Activated T-cell treated with anti-CD3 and anti-CD28 coated beads, Interleukin-2, amount 50 U/mL, for 24 hours (primary cell): ENCODE measurements around the gene MBP.

ENCODE experiments used
- DNase-seq: peaks from one replicate; pipeline ENCODE4 v3.0.0-alpha.2; 2020
- H3K27ac Mint-ChIP-seq: 2 replicates; pipeline ENCODE4 v1.8.0; 2020; ENCODE audit warnings: mild to moderate bottlenecking, mixed read lengths
- H3K27me3 Mint-ChIP-seq: 2 replicates; pipeline ENCODE4 v1.8.0; 2020; ENCODE audit warnings: mixed read lengths
- H3K36me3 Mint-ChIP-seq: 2 replicates; pipeline ENCODE4 v1.8.0; 2020; ENCODE audit warnings: low read depth, mixed read lengths
- H3K4me1 Mint-ChIP-seq: 2 replicates; pipeline ENCODE4 v1.8.0; 2020; ENCODE audit warnings: low read depth, mixed read lengths
- H3K4me3 Mint-ChIP-seq: 2 replicates; pipeline ENCODE4 v1.8.0; 2020; ENCODE audit warnings: mild to moderate bottlenecking, moderate library complexity, mixed read lengths
- H3K9me3 Mint-ChIP-seq: 2 replicates; pipeline ENCODE4 v1.8.0; 2020; ENCODE audit warnings: mixed read lengths

Gene MBP

GRCh38 chr18:77098029-77098428 lies 34.6 kb downstream of the MBP start:
- Mint-ChIP-seq H3K27ac (peak overlapping the region; percentile 71), H3K4me1 (peaks cover 93% of the 10 kb centered on the region), H3K9me3 (no peaks in the 10 kb centered on the region), H3K27me3 (no peaks in the 10 kb centered on the region), H3K4me3 (no peak overlapping the region), H3K36me3 (peaks cover 75% of the 10 kb centered on the region)
- no peak for DNase-seq

GRCh38 chr18:77096936-77097886 lies 35.4 kb downstream of the MBP start:
- peaks cover 93% of the 10 kb centered on the region for H3K4me1 Mint-ChIP-seq
- DNase-seq, result no peak
- peaks cover 81% of the 10 kb centered on the region for H3K36me3 Mint-ChIP-seq
- H3K27ac Mint-ChIP-seq, result peak overlapping the region; percentile 72
- H3K9me3 Mint-ChIP-seq, result no peaks in the 10 kb centered on the region
- no peaks in the 10 kb centered on the region for H3K27me3 Mint-ChIP-seq
- no peak overlapping the region for H3K4me3 Mint-ChIP-seq

- H3K27me3 Mint-ChIP-seq, result no peaks in the 10 kb centered on the region
- H3K4me1 Mint-ChIP-seq, result peaks cover 89% of the 10 kb centered on the region
- H3K27ac Mint-ChIP-seq, result peak overlapping the region; percentile 39
- peaks cover 80% of the 10 kb centered on the region for H3K36me3 Mint-ChIP-seq
- no peak overlapping the region for H3K4me3 Mint-ChIP-seq
- no peaks in the 10 kb centered on the region for H3K9me3 Mint-ChIP-seq
- DNase-seq, result no peak
These were observed 36.9 kb downstream of the MBP start for GRCh38 chr18:77095391-77096371.

- H3K4me3 Mint-ChIP-seq, result no peak overlapping the region
- DNase-seq, result no peak
- no peaks in the 10 kb centered on the region for H3K9me3 Mint-ChIP-seq
- H3K27me3 Mint-ChIP-seq, result no peaks in the 10 kb centered on the region
- peaks cover 88% of the 10 kb centered on the region for H3K4me1 Mint-ChIP-seq
- peaks cover 79% of the 10 kb centered on the region for H3K36me3 Mint-ChIP-seq
- peak overlapping the region; percentile 2 for H3K27ac Mint-ChIP-seq
These were observed 39.0 kb downstream of the MBP start for GRCh38 chr18:77093586-77093985.

GRCh38 chr18:77093067-77093430 lies 39.5 kb downstream of the MBP start:
- no peaks in the 10 kb centered on the region for H3K9me3 Mint-ChIP-seq
- H3K4me1 Mint-ChIP-seq, result peaks cover 85% of the 10 kb centered on the region
- no peak overlapping the region for H3K27ac Mint-ChIP-seq
- peaks cover 75% of the 10 kb centered on the region for H3K36me3 Mint-ChIP-seq
- DNase-seq, result no peak
- H3K4me3 Mint-ChIP-seq, result no peak overlapping the region
- no peaks in the 10 kb centered on the region for H3K27me3 Mint-ChIP-seq

GRCh38 chr18:77092104-77093066 lies 40.2 kb downstream of the MBP start:
- peaks cover 80% of the 10 kb centered on the region for H3K4me1 Mint-ChIP-seq
- H3K27ac Mint-ChIP-seq, result peak overlapping the region; percentile 77
- H3K9me3 Mint-ChIP-seq, result no peaks in the 10 kb centered on the region
- H3K4me3 Mint-ChIP-seq, result no peak overlapping the region
- peaks cover 69% of the 10 kb centered on the region for H3K36me3 Mint-ChIP-seq
- no peak for DNase-seq
- H3K27me3 Mint-ChIP-seq, result no peaks in the 10 kb centered on the region

GRCh38 chr18:77091366-77091765 lies 41.2 kb downstream of the MBP start:
- DNase-seq, result no peak
- peak overlapping the region; percentile 65 for H3K27ac Mint-ChIP-seq
- H3K9me3 Mint-ChIP-seq, result no peaks in the 10 kb centered on the region
- H3K4me1 Mint-ChIP-seq, result peaks cover 77% of the 10 kb centered on the region
- peaks cover 69% of the 10 kb centered on the region for H3K36me3 Mint-ChIP-seq
- no peak overlapping the region for H3K4me3 Mint-ChIP-seq
- no peaks in the 10 kb centered on the region for H3K27me3 Mint-ChIP-seq

- DNase-seq, result no peak
- Mint-ChIP-seq H3K4me3 (no peak overlapping the region), H3K4me1 (peaks cover 77% of the 10 kb centered on the region), H3K27ac (peak overlapping the region; percentile 84), H3K9me3 (no peaks in the 10 kb centered on the region), H3K27me3 (no peaks in the 10 kb centered on the region), H3K36me3 (peaks cover 69% of the 10 kb centered on the region)
These were observed 41.9 kb downstream of the MBP start for GRCh38 chr18:77090546-77091174.

- Mint-ChIP-seq H3K36me3 (peaks cover 64% of the 10 kb centered on the region), H3K9me3 (no peaks in the 10 kb centered on the region), H3K27me3 (no peaks in the 10 kb centered on the region), H3K4me1 (peaks cover 75% of the 10 kb centered on the region), H3K4me3 (no peak overlapping the region), H3K27ac (peak overlapping the region; percentile 85)
- DNase-seq, result no peak
These were observed 42.8 kb downstream of the MBP start for GRCh38 chr18:77089723-77090285.

GRCh38 chr18:77088963-77089722 lies 43.4 kb downstream of the MBP start:
- no peak for DNase-seq
- Mint-ChIP-seq H3K27ac (peak overlapping the region; percentile 85), H3K4me1 (peaks cover 77% of the 10 kb centered on the region), H3K4me3 (no peak overlapping the region), H3K27me3 (no peaks in the 10 kb centered on the region), H3K9me3 (no peaks in the 10 kb centered on the region), H3K36me3 (peaks cover 60% of the 10 kb centered on the region)

- no peaks in the 10 kb centered on the region for H3K9me3 Mint-ChIP-seq
- H3K27me3 Mint-ChIP-seq, result no peaks in the 10 kb centered on the region
- H3K4me1 Mint-ChIP-seq, result peaks cover 78% of the 10 kb centered on the region
- no peak overlapping the region for H3K27ac Mint-ChIP-seq
- DNase-seq, result no peak
- H3K4me3 Mint-ChIP-seq, result no peak overlapping the region
- H3K36me3 Mint-ChIP-seq, result peaks cover 54% of the 10 kb centered on the region
These were observed 45.0 kb downstream of the MBP start for GRCh38 chr18:77087393-77088141.

GRCh38 chr18:77086656-77087392 lies 45.8 kb downstream of the MBP start:
- Mint-ChIP-seq H3K4me1 (peaks cover 79% of the 10 kb centered on the region), H3K27ac (peak overlapping the region; percentile 75), H3K4me3 (no peak overlapping the region), H3K9me3 (no peaks in the 10 kb centered on the region), H3K27me3 (no peaks in the 10 kb centered on the region), H3K36me3 (peaks cover 48% of the 10 kb centered on the region)
- DNase-seq, result no peak
